Esophagus muscularis mucosa (tissue), 3 donors: ENCODE data around the gene ATP7B.

ENCODE experiments used
- POLR2A ChIP-seq: fragments of 450-650 bp; IDR thresholded peaks from one replicate; pipeline ENCODE4 v1.6.1; 2017; ENCODE audit warnings: antibody characterized with exemption, moderate library complexity, mild to moderate bottlenecking, low read depth
- POLR2AphosphoS5 ChIP-seq, 2 donors: sonication (generic); formaldehyde crosslinking; IDR thresholded peaks; one replicate each; pipeline ENCODE4 v1.6.1; 2017; ENCODE audit warnings: antibody characterized with exemption in 2 of 2
- TF ChIP-seq, protein P1 (sequence below), 3 experiments: fragments of 200-600 bp in 2 of 3; fragments of 450-650 bp in 1 of 3; sonication (generic) in 2 of 3; IDR thresholded peaks; one replicate each; pipeline ENCODE4 v1.5.1; 2017 to 2019; ENCODE audit warnings: antibody characterized with exemption in 3 of 3, mild to moderate bottlenecking in 2 of 3, moderate library complexity in 1 of 3

DNA sequence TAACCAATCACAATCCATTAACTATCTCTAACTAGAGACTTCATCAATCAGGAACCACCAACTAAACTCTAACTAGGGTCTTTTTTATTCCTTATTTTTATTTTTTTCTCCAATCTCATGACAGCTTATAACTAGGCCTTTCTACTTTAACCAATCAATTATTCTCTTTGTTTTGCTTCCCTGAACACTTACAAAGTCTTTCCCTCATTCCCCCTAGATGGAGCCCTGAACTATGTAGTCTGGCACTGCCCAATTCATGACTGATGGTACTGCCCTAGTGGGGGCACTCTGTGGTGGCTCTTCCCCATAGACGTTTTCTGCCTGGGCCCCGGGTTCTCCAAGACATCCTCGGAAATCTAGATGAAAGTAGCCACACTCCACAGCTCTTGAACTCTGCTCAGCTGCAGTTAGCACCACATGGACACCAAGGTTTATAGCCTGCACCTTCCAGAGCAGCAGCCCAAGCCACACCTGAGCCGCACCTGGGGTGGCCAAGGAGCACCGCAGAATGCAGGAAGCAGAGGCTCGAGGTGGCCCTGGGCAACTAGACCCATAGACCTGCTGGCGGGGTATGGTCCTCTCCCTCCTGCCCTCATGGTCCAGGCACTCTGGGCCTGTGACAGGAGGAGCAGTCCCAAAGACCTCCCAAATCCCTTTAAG is 6.6 kb downstream of the ATP7B start:
- TF ChIP-seq, protein P1, sequence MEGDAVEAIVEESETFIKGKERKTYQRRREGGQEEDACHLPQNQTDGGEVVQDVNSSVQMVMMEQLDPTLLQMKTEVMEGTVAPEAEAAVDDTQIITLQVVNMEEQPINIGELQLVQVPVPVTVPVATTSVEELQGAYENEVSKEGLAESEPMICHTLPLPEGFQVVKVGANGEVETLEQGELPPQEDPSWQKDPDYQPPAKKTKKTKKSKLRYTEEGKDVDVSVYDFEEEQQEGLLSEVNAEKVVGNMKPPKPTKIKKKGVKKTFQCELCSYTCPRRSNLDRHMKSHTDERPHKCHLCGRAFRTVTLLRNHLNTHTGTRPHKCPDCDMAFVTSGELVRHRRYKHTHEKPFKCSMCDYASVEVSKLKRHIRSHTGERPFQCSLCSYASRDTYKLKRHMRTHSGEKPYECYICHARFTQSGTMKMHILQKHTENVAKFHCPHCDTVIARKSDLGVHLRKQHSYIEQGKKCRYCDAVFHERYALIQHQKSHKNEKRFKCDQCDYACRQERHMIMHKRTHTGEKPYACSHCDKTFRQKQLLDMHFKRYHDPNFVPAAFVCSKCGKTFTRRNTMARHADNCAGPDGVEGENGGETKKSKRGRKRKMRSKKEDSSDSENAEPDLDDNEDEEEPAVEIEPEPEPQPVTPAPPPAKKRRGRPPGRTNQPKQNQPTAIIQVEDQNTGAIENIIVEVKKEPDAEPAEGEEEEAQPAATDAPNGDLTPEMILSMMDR (IDR thresholded peaks at IDR 0.05), result no peak
- TF ChIP-seq POLR2AphosphoS5 (IDR thresholded peaks at IDR 0.05) (no peak), POLR2A (no peak)
